Liver (tissue), 3 donors: ENCODE data around the gene INPP5J.

Experiments
- ATF3 ChIP-seq: IDR thresholded peaks from 2 replicates; pipeline ENCODE4 v1.6.1; 2016; ENCODE audit warnings: antibody characterized with exemption
- CTCF ChIP-seq: fragments of 150-350 bp; IDR thresholded peaks from 2 replicates; pipeline ENCODE4 v1.5.1; 2017; ENCODE audit warnings: improper control_type of control experiment, low read depth, low read length; ENCODE audit not compliant: missing input control
- RAD21 ChIP-seq, 2 donors: IDR thresholded peaks; 2 replicates each; pipeline ENCODE4 v1.6.1; 2016; ENCODE audit warnings: antibody characterized with exemption in 2 of 2, mild to moderate bottlenecking in 2 of 2
- ZBTB33 ChIP-seq: IDR thresholded peaks from 2 replicates; pipeline ENCODE4 v1.6.1; 2016; ENCODE audit warnings: antibody characterized with exemption
- donor health status: healthy.
- donor health status: healthy.

GRCh38 chr22:31082606-31083376 is 40.0 kb upstream of the INPP5J start:
- TF ChIP-seq CTCF (peak; percentile 34), ATF3 (no peak), ZBTB33 (no peak), RAD21 (IDR thresholded peaks at IDR 0.05) (peak; percentile 53 to 71)
